Activated naive CD4-positive, alpha-beta T cell treated with anti-CD3 and anti-CD28 coated beads for 36 hours (primary cell): ENCODE results near the gene SHH. TPM values are rescaled to one million over a fixed set of nuclear protein-coding genes. Genes with fewer than 3 reads are reported as not detected.
"Not testable (repeated sequence)": the region's sequence is repeated elsewhere in the genome, so short reads cannot be mapped to it uniquely, and the experiment has no call there.

ENCODE experiments used
- CTCF ChIA-PET: fragments of 350-600 bp; sonication (Branson Sonifier 250); formaldehyde crosslinking; loops from one replicate; lab custom pipeline; 2021; ENCODE audit warnings: antibody characterized with exemption; lab: Charles Lee
- DNase-seq: peaks from one replicate; pipeline ENCODE4 v3.0.0-alpha.2; 2020
- H3K27ac Mint-ChIP-seq: one replicate; pipeline ENCODE4 v1.8.0; 2021; ENCODE audit warnings: mild to moderate bottlenecking, mixed read lengths
- H3K27me3 Mint-ChIP-seq: one replicate; pipeline ENCODE4 v1.8.0; 2021; ENCODE audit warnings: low read depth, mixed read lengths
- H3K36me3 Mint-ChIP-seq: one replicate; pipeline ENCODE4 v1.8.0; 2021; ENCODE audit warnings: low read depth, mixed read lengths
- H3K4me1 Mint-ChIP-seq: one replicate; pipeline ENCODE4 v1.8.0; 2021; ENCODE audit warnings: low read depth, mixed read lengths
- H3K4me3 Mint-ChIP-seq: one replicate; pipeline ENCODE4 v1.8.0; 2021; ENCODE audit warnings: mild to moderate bottlenecking, moderate library complexity, mixed read lengths
- H3K9me3 Mint-ChIP-seq: one replicate; pipeline ENCODE4 v1.8.0; 2021; ENCODE audit warnings: mixed read lengths
- intact Hi-C: fragments of 100-400 bp; cut with micrococcal nuclease; formaldehyde crosslinking; loops from one replicate; pipeline ENCODE4 v1.15.1; 2023
- total RNA-seq, 2 experiments: library from RNA; stranded (reverse); gene quantifications; one replicate each; pipeline ENCODE4 v1.2.3, GENCODE V29; 2021

SHH gene
- total RNA-seq, 2 experiments from 2014 or later, result not detected

GRCh38 chr7:155838312-155838711 lies 26.0 kb upstream of the SHH start:
- CTCF ChIA-PET, H3K4me3 Mint-ChIP-seq, H3K36me3 Mint-ChIP-seq, H3K4me1 Mint-ChIP-seq, intact Hi-C loops, DNase-seq, H3K9me3 Mint-ChIP-seq, H3K27ac Mint-ChIP-seq, H3K27me3 Mint-ChIP-seq: not testable (repeated sequence)

- intact Hi-C loops, result no loop called here
- CTCF ChIA-PET, result no interaction called here
- Mint-ChIP-seq H3K27me3 (no peaks in the 10 kb centered on the region), H3K4me3 (no peak overlapping the region), H3K27ac (no peak overlapping the region), H3K4me1 (no peaks in the 10 kb centered on the region), H3K36me3 (no peaks in the 10 kb centered on the region), H3K9me3 (no peaks in the 10 kb centered on the region)
- no peak for DNase-seq
These were observed 24.8 kb upstream of the SHH start for GRCh38 chr7:155837126-155837479.

- no peaks in the 10 kb centered on the region for H3K36me3 Mint-ChIP-seq
- H3K9me3 Mint-ChIP-seq, result no peaks in the 10 kb centered on the region
- H3K4me1 Mint-ChIP-seq, result no peaks in the 10 kb centered on the region
- CTCF ChIA-PET, result no interaction called here
- no peaks in the 10 kb centered on the region for H3K27me3 Mint-ChIP-seq
- no peak overlapping the region for H3K4me3 Mint-ChIP-seq
- H3K27ac Mint-ChIP-seq, result no peak overlapping the region
- DNase-seq, result no peak
- intact Hi-C loops, result no loop called here
These were observed 24.2 kb upstream of the SHH start for GRCh38 chr7:155836216-155837125.

- Mint-ChIP-seq H3K36me3 (no peaks in the 10 kb centered on the region), H3K27ac (no peak overlapping the region), H3K9me3 (no peaks in the 10 kb centered on the region), H3K27me3 (no peaks in the 10 kb centered on the region), H3K4me1 (no peaks in the 10 kb centered on the region), H3K4me3 (no peak overlapping the region)
- intact Hi-C loops, result no loop called here
- CTCF ChIA-PET, result no interaction called here
- DNase-seq, result no peak
These were observed 23.4 kb upstream of the SHH start for GRCh38 chr7:155835446-155836215.

DNA sequence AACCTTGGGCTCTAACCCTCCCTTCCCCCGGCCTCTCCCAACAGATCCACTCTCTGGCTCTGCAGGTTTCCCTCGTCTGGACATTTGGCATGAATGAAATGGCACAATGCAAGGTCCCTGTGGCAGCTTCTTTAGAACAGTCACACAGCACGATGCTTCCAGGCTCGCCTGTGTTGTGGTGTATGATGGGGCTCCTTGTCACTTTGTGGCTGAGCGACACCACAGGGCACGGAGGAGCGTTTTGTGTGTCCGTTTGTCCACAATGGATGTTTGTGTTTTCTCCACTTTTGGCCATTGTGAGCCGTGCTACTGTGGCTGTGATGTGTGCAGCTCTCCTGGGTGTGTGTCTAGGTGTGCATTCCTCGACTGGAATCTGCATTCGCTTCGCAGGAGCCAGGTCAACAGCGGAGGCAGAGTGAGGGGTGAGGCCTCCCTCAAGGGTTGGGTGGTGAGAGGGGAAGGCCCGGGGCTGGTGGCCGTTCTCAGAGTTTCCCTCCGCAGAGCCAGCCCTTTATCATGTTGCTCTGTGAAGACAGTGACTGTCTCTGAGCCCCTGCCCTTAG lies 22.3 kb upstream of the SHH start:
- H3K27me3 Mint-ChIP-seq, result no peaks in the 10 kb centered on the region
- DNase-seq, result no peak
- H3K4me1 Mint-ChIP-seq, result no peaks in the 10 kb centered on the region
- H3K9me3 Mint-ChIP-seq, result no peaks in the 10 kb centered on the region
- no peaks in the 10 kb centered on the region for H3K36me3 Mint-ChIP-seq
- H3K27ac Mint-ChIP-seq, result no peak overlapping the region
- no peak overlapping the region for H3K4me3 Mint-ChIP-seq
- CTCF ChIA-PET, result no interaction called here
- intact Hi-C loops, result no loop called here

DNA sequence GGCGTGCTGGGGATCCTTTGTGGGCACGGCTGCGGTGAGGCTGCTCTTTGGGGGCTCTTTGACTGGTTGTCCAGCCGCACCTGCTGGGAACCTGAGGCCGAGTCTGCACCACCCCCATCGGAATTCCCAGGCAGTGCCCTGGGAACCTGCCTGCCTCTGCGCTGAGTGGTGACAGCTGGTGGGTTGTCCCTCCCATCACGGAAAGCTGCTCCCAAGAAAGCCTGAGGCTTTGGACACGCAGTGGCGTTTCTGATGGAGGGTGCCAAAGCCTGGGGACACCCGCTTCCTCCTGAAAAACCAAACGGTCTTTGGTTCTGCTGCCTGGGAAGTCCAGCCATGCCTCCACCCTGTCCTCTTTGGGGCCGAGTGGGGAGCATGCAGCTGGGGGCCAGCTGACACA lies 21.4 kb upstream of the SHH start:
- no peaks in the 10 kb centered on the region for H3K4me1 Mint-ChIP-seq
- no peak for DNase-seq

DNA sequence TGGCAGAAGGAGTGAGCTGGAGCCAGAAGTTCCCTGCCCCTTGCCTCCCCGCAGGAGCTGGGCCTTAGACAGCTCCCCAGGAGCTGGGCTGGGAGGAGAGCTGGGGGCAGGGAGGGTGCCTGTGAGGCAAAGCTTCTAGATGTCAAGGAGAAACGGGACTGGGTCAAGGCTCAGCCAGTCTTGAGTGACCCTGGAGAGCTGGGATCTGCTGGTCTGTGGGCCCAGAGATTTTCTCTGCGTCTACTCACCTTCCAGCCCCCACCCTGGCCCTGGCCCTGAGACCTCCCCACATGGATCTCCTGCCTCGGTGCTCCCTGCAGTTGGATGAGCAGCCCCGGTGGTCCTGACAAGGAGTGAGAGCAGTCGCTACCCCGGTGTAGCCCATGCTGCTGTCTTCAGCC lies 20.3 kb upstream of the SHH start:
- H3K9me3 Mint-ChIP-seq, result no peaks in the 10 kb centered on the region
- no peak for DNase-seq
- no peaks in the 10 kb centered on the region for H3K27me3 Mint-ChIP-seq
- intact Hi-C loops, result no loop called here
- no peaks in the 10 kb centered on the region for H3K36me3 Mint-ChIP-seq
- no peak overlapping the region for H3K4me3 Mint-ChIP-seq
- no peak overlapping the region for H3K27ac Mint-ChIP-seq
- no peaks in the 10 kb centered on the region for H3K4me1 Mint-ChIP-seq
- CTCF ChIA-PET, result no interaction called here

More for the DNA sequence above, 21.4 kb upstream of the SHH start:
- no peak overlapping the region for H3K4me3 Mint-ChIP-seq
- H3K27ac Mint-ChIP-seq, result no peak overlapping the region
- intact Hi-C loops, result no loop called here
- CTCF ChIA-PET, result no interaction called here
- H3K27me3 Mint-ChIP-seq, result no peaks in the 10 kb centered on the region
- no peaks in the 10 kb centered on the region for H3K36me3 Mint-ChIP-seq
- no peaks in the 10 kb centered on the region for H3K9me3 Mint-ChIP-seq

- CTCF ChIA-PET, result no interaction called here
- Mint-ChIP-seq H3K4me1 (no peaks in the 10 kb centered on the region), H3K4me3 (no peak overlapping the region), H3K36me3 (no peaks in the 10 kb centered on the region), H3K27me3 (no peaks in the 10 kb centered on the region), H3K9me3 (no peaks in the 10 kb centered on the region), H3K27ac (no peak overlapping the region)
- intact Hi-C loops, result no loop called here
- no peak for DNase-seq
These were observed 19.7 kb upstream of the SHH start for GRCh38 chr7:155831807-155832524.

DNA sequence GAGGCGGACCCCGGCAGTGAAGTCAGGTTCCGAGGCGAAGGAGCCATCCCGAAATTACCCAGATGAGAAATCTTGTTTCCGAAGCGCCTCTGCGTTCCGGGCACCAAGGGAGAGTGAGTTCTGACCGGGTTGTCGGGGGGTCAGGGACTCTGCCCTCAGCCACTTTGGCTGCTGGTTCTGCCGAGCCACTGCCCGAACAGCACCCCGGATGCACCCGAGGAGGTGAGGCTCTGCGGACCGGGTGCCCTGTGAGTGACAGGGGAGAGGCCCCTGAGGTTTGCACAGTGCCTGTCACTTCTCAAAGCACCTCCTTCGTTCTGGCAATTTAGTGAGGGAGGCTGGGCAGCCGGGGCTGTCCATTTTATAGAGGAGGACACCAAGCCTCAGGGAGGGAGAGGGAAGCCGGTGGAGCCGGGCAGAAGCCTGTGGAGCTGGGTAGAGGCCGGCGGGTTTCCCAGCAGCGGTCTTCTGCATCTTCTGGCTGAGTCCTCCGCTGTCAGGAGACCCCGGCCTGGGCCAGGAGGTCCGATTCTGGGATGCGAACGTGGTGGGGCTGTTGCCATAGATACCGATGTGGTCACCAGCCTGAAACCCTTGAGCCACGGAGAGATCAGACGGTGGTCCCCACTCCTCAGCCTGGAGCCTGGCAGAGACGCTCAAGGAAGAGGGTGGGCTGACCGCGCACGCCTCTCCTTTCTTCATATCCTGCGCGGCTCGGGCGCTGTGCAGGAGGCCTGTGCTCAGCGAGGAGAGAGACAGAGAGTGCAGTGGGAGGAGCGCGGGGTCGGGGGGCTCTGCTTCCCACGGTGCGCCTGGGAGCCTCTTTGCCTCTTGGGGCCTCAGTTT lies 18.9 kb upstream of the SHH start:
- CTCF ChIA-PET, result interaction anchor here (0.7 kb wide), 1 partner anchor 990 kb away, joined by 6 read pairs; no protein-coding TSS in a partner anchor
- Mint-ChIP-seq H3K4me1 (no peaks in the 10 kb centered on the region), H3K27ac (no peak overlapping the region), H3K27me3 (peaks cover under 1% of the 10 kb centered on the region), H3K9me3 (no peaks in the 10 kb centered on the region), H3K4me3 (no peak overlapping the region), H3K36me3 (no peaks in the 10 kb centered on the region)
- intact Hi-C loops, result no loop called here
- no peak for DNase-seq

- Mint-ChIP-seq H3K27ac (no peak overlapping the region), H3K9me3 (no peaks in the 10 kb centered on the region), H3K4me1 (no peaks in the 10 kb centered on the region), H3K27me3 (peaks cover 2% of the 10 kb centered on the region), H3K4me3 (no peak overlapping the region), H3K36me3 (no peaks in the 10 kb centered on the region)
- intact Hi-C loops, result no loop called here
- no peak for DNase-seq
- CTCF ChIA-PET, result no interaction called here
These were observed 17.7 kb upstream of the SHH start for GRCh38 chr7:155829796-155830470.

DNA sequence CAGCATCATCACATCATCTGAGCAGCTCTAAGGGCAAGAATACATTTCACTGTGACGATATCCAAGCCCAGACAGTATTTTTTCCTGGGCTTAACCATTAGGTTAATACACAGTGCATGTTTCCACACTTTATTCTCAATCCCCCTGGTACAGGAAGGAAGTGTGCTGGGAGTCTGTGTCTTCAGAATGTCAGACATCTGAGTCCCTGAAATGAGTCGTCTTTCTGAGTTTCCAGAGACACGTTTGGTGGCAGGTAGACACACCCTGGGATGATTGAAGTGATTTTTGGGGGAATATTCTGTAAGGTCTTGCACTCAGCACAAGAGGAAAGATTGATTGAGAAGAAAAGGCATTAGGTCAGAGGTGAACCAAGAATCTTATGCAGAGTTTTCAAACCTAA lies 13.1 kb upstream of the SHH start:
- intact Hi-C loops, result no loop called here
- no peak overlapping the region for H3K4me3 Mint-ChIP-seq
- CTCF ChIA-PET, result no interaction called here
- peaks cover 13% of the 10 kb centered on the region for H3K27me3 Mint-ChIP-seq
- no peak overlapping the region for H3K27ac Mint-ChIP-seq
- no peak for DNase-seq
- no peaks in the 10 kb centered on the region for H3K9me3 Mint-ChIP-seq
- H3K4me1 Mint-ChIP-seq, result no peaks in the 10 kb centered on the region
- no peaks in the 10 kb centered on the region for H3K36me3 Mint-ChIP-seq
